Kidney epithelial cell (primary cell): ENCODE measurements around the gene SOS2. TPM values are rescaled to one million over a fixed set of nuclear protein-coding genes. Genes with fewer than 3 reads are reported as not detected.
"Not testable (repeated sequence)": the region's sequence is repeated elsewhere in the genome, so short reads cannot be mapped to it uniquely, and the experiment has no call there.

Experiments
- DNase-seq: peaks from one replicate; pipeline ENCODE4 v3.0.0-alpha.2; 2010; ENCODE audit warnings: low read depth
- H3K27me3 ChIP-seq: 2 replicates; pipeline ENCODE4 v1.6.0; 2011; ENCODE audit warnings: low read length; ENCODE audit not compliant: control insufficient read depth, insufficient read depth
- H3K36me3 ChIP-seq: 2 replicates; pipeline ENCODE4 v1.5.1; 2011; ENCODE audit warnings: low read length; ENCODE audit not compliant: control insufficient read depth, insufficient read depth
- H3K4me3 ChIP-seq: 2 replicates; pipeline ENCODE4 v1.5.1; 2011; ENCODE audit warnings: low read depth, mild to moderate bottlenecking, control low read depth, low read length
- total RNA-seq: library from RNA; depleted of rRNA; stranded (reverse); fragments of >200 nt; gene quantifications from 2 replicates; pipeline ENCODE4 v1.2.3, GENCODE V29; 2015
- TF ChIP-seq, protein P1 (sequence below): IDR thresholded peaks from 2 replicates; pipeline ENCODE4 v1.5.1; 2011; ENCODE audit warnings: mild to moderate bottlenecking, moderate library complexity, low read length, control low read depth, inconsistent platforms; ENCODE audit not compliant: insufficient read depth, poor library complexity, severe bottlenecking

Gene SOS2
- total RNA-seq, 1 donor from 2014 or later, result 26.3 TPM

- Histone ChIP-seq H3K4me3 (no peak overlapping the region), H3K27me3 (no peaks in the 10 kb centered on the region)
- TF ChIP-seq, protein P1, sequence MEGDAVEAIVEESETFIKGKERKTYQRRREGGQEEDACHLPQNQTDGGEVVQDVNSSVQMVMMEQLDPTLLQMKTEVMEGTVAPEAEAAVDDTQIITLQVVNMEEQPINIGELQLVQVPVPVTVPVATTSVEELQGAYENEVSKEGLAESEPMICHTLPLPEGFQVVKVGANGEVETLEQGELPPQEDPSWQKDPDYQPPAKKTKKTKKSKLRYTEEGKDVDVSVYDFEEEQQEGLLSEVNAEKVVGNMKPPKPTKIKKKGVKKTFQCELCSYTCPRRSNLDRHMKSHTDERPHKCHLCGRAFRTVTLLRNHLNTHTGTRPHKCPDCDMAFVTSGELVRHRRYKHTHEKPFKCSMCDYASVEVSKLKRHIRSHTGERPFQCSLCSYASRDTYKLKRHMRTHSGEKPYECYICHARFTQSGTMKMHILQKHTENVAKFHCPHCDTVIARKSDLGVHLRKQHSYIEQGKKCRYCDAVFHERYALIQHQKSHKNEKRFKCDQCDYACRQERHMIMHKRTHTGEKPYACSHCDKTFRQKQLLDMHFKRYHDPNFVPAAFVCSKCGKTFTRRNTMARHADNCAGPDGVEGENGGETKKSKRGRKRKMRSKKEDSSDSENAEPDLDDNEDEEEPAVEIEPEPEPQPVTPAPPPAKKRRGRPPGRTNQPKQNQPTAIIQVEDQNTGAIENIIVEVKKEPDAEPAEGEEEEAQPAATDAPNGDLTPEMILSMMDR, result no peak
These were observed 149.1 kb downstream of the SOS2 start for GRCh38 chr14:50082308-50082742.

DNA sequence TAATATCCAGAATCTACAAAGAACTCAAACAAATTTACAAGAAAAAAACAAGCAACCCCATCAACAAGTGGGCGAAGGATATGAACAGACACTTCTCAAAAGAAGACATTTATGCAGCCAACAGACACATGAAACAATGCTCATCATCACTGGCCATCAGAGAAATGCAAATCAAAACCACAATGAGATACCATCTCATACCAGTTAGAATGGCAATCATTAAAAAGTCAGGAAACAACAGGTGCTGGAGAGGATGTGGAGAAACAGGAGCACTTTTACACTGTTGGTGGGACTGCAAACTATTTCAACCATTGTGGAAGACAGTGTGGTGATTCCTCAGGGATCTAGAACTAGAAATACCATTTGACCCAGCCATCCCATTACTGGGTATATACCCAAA lies 152.3 kb downstream of the SOS2 start:
- H3K27me3 ChIP-seq, H3K4me3 ChIP-seq, H3K36me3 ChIP-seq, DNase-seq: not testable (repeated sequence)

More at GRCh38 chr14:50082308-50082742, 149.1 kb downstream of the SOS2 start:
- DNase-seq, result no peak
- no peaks in the 10 kb centered on the region for H3K36me3 ChIP-seq

DNA sequence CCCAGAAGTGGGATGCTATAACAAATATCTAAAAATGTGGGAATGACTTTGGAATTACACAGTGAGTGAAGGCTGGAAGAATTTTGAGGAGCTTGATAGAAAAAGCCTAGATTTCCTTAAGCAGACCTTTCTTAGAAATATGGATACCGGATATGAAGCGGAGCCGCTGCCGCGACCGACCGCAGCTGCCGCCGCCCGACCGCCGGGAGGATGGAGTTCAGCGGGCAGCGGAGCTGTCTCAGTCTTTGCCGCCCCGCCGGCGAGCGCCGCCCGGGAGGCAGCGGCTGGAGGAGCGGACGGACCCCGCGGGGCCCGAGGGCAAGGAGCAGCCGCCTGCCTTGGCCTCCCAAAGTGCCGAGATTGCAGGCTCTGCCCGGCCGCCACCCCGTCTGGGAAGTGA lies 157.7 kb downstream of the SOS2 start:
- not testable (repeated sequence) for H3K27me3 ChIP-seq, DNase-seq, H3K4me3 ChIP-seq, H3K36me3 ChIP-seq

- TF ChIP-seq, protein P1, result no peak
- Histone ChIP-seq H3K36me3 (no peaks in the 10 kb centered on the region), H3K27me3 (no peaks in the 10 kb centered on the region), H3K4me3 (no peak overlapping the region)
- no peak for DNase-seq
These were observed 159.0 kb downstream of the SOS2 start for GRCh38 chr14:50072395-50072794.

- TF ChIP-seq, protein P1, result no peak
- Histone ChIP-seq H3K27me3 (no peaks in the 10 kb centered on the region), H3K36me3 (no peaks in the 10 kb centered on the region), H3K4me3 (no peak overlapping the region)
- DNase-seq, result no peak
These were observed 160.4 kb downstream of the SOS2 start for GRCh38 chr14:50070840-50071548.

- Histone ChIP-seq H3K27me3 (no peaks in the 10 kb centered on the region), H3K4me3 (no peak overlapping the region), H3K36me3 (no peaks in the 10 kb centered on the region)
- DNase-seq, result no peak
- TF ChIP-seq, protein P1, result no peak
These were observed 161.1 kb downstream of the SOS2 start for GRCh38 chr14:50070230-50070629.

DNA sequence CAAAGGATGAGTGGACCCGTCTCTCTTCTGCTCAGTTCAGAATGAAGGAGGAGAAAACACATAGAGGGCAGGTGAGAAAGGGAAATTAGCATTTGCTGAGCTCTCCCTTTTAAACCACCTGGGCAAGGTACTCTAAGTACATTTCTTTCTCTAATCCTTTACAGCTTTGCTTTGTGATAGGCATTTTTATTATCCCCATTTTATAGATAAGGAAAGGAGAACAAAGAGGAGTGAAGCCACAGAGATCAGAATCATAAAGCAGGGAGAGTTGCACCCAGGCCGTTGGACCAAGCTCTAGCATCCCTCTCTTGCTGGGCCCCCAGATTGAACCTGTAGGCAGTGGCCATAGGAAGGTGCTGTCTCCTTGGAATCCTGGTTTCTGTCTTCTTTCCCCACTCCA lies 162.1 kb downstream of the SOS2 start:
- no peaks in the 10 kb centered on the region for H3K27me3 ChIP-seq
- TF ChIP-seq, protein P1, result no peak
- no peaks in the 10 kb centered on the region for H3K36me3 ChIP-seq
- no peak for DNase-seq
- no peak overlapping the region for H3K4me3 ChIP-seq
